GM21529 (cell line): Measurements from ENCODE around the gene CERK.
"Not testable (repeated sequence)": the region's sequence is repeated elsewhere in the genome, so short reads cannot be mapped to it uniquely, and the experiment has no call there.

Source experiments
- ATAC-seq: cut with Tn5 transposase; IDR thresholded peaks from one replicate; pipeline ENCODE4 v1.9.1; 2021; ENCODE audit not compliant: unreplicated experiment

CERK gene

GRCh38 chr22:46734213-46734722 is 3.8 kb downstream of the CERK start:
- not testable (repeated sequence) for ATAC-seq

- ATAC-seq = no peak
These were observed 5.5 kb downstream of the CERK start for GRCh38 chr22:46732513-46732912.

- ATAC-seq = no peak
These were observed 6.0 kb downstream of the CERK start for GRCh38 chr22:46732041-46732379.

- no peak for ATAC-seq
These were observed 6.6 kb downstream of the CERK start for GRCh38 chr22:46731246-46732040.

- no peak for ATAC-seq
These were observed 7.3 kb downstream of the CERK start for GRCh38 chr22:46730568-46731245.

- ATAC-seq = no peak
These were observed 9.6 kb downstream of the CERK start for GRCh38 chr22:46728470-46728869.

GRCh38 chr22:46727813-46728364 is 10.2 kb downstream of the CERK start:
- no peak for ATAC-seq

- no peak for ATAC-seq
These were observed 11.1 kb downstream of the CERK start for GRCh38 chr22:46726986-46727317.

GRCh38 chr22:46726066-46726985 is 11.7 kb downstream of the CERK start:
- ATAC-seq = no peak

- no peak for ATAC-seq
These were observed 13.0 kb downstream of the CERK start for GRCh38 chr22:46725096-46725495.

GRCh38 chr22:46723882-46724281 is 14.2 kb downstream of the CERK start:
- no peak for ATAC-seq

GRCh38 chr22:46721501-46722085 is 16.5 kb downstream of the CERK start:
- no peak for ATAC-seq

- ATAC-seq = no peak
These were observed 18.1 kb downstream of the CERK start for GRCh38 chr22:46719921-46720320.

- no peak for ATAC-seq
These were observed 23.5 kb downstream of the CERK start for GRCh38 chr22:46714550-46714949.

- ATAC-seq = no peak
These were observed 25.8 kb downstream of the CERK start for GRCh38 chr22:46712288-46712687.

- no peak for ATAC-seq
These were observed 27.2 kb downstream of the CERK start for GRCh38 chr22:46710806-46711205.

GRCh38 chr22:46708766-46709330 is 29.2 kb downstream of the CERK start:
- ATAC-seq = no peak

GRCh38 chr22:46707827-46708570 is 30.1 kb downstream of the CERK start:
- ATAC-seq = no peak

- no peak for ATAC-seq
These were observed 30.7 kb downstream of the CERK start for GRCh38 chr22:46707305-46707704.

- ATAC-seq = no peak
These were observed 32.0 kb downstream of the CERK start for GRCh38 chr22:46706060-46706459.
